ENCODE results near the gene TSPAN9.

Gene TSPAN9

DNA sequence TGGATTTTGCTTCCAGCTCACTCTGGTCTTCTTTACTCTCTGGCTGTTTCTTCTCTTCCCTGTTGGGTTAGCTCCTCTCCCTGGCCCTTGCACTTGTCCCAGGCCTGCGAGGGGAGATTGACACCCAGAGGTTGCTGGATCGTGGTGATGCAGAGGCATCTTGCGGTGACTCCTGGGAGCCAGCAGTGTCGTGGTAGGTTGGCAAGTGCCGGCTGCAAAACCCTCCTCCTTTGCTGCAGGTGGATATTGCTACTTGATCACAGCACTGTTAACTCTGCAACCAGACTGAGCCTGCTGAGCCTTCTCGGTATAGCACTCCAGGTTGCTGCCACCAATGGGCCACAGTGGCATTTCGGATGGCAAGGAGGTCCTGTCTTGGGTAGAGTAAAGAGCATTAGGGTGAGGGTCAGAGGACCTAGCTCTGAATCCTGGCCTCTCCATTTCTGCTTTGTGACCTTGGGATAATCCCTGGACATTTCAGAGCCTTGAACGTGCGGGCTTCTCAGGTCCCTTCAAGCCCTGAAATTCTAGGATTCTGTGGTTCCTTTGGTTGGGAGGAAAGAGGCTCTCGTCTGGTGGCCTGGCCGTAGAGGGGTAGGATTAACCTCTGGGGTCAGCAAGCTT is 87.4 kb downstream of the TSPAN9 start:
- DNase-seq (ENCODE audit: low read depth): no peak

DNA sequence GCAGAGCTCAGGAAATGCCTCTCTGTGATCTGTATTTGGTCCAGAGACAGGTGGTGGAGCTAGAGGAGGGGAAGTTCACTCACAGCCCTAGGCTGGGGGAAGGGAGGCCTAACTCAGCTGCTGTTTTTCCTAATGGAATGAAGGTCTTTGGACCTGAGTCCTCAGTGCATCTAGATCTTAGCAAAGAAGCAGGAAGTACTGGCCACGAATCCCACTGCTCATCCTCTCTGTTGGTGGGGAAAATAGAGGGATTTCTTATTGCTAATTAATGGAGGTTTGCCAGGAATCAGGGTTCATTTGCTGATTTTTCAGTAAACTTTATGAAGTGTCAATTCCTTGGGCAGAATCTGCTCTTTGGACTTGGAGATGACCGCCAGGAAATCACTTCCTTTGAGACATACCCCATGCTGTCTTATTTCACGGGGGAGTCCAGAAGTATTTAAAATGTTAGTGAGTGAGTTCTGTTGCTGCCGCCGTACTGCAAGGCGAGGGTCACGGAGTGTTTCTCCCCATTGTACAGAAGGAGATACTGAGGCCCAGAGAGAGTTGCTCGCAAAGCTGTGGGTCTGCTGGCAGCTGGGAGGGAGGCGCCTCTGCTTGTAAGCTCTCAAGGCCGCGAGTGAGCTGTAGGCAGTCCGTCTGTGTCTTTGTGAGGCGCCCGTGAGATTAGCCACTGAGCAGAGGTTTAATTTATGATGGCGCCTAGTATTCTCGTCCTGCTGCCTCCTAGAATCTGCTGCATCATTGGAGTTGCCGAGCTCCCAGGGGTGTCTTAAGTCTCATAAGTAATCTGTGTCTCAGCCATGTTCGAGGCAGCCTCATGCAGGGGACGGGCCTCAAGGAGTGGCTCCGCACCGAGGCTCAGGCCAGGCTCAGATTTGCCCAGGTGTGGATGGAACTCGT is 88.2 kb downstream of the TSPAN9 start:
- DNase-seq (ENCODE audit: low read depth): no peak

GRCh38 chr12:3167636-3168035 is 90.5 kb downstream of the TSPAN9 start:
- no peak for DNase-seq (ENCODE audit: low read depth)

DNA sequence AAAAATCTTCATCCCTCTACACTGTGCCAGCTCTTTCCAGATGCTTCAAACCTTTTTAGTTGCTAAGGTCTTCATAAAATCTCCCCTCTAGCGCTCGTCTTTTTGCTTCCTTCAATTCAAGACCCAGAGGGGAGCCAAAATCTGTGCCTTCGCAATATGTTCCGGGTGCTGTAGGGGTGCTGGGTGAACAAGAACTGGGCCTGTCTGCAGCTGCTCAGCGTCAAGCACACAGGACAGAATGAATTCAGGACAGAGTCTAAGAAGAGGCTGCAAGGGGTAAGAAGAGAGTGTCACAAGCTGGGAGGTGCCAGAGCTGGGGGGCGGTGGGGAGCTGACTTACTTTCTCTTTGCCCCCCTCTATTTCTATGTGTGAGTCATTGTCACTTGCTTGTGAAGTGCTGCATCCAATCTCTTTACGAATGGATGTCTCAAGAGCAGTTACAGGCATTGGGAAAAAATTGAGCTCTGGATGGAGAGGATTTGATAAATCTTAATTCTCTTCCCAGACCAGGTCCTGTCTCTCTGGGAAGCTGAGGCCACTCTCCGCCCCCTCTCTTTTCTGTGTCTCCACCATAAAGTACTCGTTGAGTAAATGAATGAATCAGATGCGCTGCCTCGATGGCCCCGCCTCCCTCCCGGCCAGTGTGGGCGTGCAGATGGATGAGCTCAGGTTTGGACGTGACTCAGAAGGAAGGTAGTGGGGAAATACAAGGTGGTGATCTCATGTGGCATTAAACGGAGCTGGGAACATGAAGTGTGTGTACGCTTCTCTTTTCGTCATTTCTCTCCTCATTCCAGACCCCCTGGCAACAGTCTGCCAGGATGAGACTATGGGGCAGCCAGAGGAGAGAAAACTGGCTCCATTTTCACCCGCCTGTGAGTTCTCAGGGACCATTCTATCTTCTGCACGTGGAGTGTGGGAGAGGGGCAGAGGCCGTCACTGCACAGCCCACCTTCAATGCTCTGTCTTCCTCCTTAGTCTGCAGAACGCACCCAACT is 91.3 kb downstream of the TSPAN9 start:
- DNase-seq (ENCODE audit: low read depth): peak; percentile 57

- peak; percentile 70 for DNase-seq (ENCODE audit: low read depth)
These were observed 93.4 kb downstream of the TSPAN9 start for GRCh38 chr12:3170423-3171194.

GRCh38 chr12:3171195-3171591 is 94.0 kb downstream of the TSPAN9 start:
- DNase-seq (ENCODE audit: low read depth): no peak

DNA sequence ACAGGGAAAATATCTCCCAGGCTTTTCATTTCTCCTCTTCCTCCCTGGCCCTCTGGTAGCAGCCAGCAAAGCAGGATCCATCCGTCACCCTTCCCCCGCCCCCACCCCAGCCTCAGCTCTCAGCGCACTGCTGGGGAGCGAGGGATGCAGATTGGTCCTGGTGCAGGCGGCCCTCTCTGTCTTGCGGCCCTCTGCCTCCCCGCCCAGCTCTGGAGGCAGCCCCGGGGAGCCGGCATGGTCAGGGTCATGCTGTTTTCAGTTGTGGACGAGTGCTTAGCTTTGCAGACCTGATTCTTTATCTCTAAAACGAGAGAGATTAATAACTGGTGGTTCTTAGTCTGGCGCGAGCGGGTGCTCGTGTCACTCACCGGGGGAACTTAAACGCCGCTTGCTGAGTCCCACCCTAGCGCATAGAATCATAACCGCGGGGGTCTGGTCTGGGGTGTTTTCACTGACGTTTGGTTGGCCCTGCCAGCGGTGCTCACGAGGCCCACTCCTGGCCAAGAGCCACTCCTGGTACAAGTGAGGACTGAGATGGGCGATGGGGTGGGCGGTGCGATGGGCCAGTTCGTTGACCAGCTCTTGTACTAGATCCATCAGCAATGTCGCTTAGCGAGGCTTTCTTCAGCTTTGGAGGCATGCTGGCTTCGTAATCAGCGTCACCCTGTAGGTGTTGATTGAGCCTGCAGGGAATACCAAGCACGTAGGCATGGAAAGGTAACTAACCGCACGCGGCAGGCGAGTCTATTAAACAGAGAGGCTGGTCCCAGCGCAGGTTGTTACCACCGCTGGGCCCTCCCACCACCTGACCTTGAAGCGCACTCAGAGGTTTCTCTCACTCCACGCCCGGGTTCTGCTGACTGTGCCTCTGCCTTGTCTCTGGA is 95.2 kb downstream of the TSPAN9 start:
- DNase-seq (ENCODE audit: low read depth): no peak

- no peak for DNase-seq (ENCODE audit: low read depth)
These were observed 95.9 kb downstream of the TSPAN9 start for GRCh38 chr12:3173008-3173553.

DNA sequence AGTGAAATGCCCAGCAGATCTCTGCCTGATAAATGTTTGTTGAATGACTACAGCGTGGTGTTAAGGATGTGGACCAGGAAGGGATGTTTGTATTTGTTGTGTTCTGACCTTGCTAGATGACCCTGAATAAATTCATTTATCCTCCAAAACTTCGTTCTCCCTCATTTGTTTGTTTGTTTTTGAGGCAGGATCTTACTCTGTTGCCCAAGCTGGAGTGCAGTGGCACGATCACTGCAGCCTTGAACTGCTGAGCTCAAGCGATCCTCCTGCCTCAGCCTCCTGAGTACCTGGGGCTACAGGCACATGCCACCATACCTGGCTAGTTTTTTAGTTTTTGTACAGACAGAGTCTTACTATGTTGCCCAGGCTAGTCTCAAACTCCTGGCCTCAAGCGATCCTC is 96.7 kb downstream of the TSPAN9 start:
- no peak for DNase-seq (ENCODE audit: low read depth)

DNA sequence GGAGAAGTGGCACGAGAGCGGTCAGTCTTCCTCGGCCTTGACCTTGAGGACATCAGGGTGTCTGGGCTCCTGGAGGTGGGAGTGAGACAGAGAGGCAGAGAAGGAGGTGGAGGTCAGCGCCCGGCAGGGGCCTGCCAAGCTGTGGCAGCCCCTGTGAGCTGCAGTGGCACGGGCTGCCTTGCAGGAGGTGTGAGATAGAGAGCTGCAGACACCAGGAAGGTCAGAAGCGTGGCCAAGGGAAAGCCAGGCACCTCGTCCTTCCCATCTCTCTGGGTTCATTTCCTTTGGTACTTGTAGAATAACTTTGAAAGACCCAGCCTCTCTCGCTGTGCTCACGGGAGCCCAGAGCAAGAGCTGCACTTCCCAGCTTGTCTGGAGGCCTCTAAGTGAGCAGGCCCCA is 98.1 kb downstream of the TSPAN9 start:
- no peak for DNase-seq (ENCODE audit: low read depth)

DNA sequence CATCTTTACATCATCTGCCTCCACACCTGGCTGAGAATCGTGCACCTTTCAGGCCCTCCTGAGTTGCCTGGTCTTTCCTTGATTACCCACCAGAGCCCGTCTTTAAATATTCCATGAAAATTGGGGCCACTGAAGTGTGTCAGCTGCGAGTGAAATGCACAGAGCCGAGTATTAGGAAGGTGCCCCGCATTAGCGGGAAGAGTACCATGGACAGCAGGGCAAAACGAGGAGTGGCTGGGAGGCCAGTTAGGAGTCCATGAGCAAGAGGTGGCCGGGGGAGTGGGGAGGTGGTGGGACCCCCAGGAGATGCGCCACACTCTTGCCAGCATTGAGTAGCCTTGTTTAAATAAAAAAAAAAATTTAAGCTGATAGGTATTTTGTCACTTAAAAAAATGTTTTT is 99.6 kb downstream of the TSPAN9 start:
- DNase-seq (ENCODE audit: low read depth): no peak

- DNase-seq (ENCODE audit: low read depth): no peak
These were observed 100.7 kb downstream of the TSPAN9 start for GRCh38 chr12:3177778-3178425.

GRCh38 chr12:3178671-3179313 is 101.6 kb downstream of the TSPAN9 start:
- DNase-seq (ENCODE audit: low read depth): no peak

DNA sequence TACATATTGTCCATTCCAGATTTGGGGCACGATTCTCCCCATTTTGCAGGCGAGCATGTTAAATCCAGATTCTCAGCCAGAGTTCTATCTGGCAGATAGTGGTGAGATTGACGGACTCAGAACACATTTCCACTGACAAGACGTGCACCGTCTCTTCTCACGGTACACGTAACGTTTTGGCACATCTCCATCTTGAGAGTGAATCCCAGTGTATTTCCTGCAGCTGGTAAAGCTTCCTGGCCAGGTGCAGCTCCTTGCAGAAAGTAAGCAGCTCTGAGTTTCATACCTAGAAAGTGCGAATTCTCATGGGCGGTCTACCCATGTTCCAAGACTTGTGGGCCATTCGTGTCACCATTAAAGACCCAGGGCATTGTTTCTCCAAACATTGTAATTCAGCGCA is 102.6 kb downstream of the TSPAN9 start:
- DNase-seq (ENCODE audit: low read depth): no peak

- DNase-seq (ENCODE audit: low read depth): no peak
These were observed 105.2 kb downstream of the TSPAN9 start for GRCh38 chr12:3182426-3182825.

DNA sequence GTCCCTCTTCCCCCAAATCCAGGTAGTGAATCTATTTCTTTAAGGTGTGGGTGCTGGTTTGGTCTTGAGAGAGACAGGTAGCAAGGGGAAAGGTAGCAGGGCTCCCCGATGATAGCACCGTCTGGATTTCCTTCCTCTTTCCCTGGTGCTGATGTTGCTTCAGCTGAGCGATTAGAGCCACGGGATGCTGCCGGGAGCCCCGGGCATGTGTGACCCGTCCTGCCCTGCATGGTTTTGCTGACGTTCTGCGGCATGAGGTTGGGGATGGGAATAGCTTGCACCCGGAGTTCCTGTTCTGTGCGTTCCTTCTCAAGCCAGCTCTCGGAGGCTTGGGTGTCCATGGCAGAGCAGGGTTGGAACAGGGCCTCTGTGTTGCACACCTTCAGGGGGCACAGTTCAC is 107.3 kb downstream of the TSPAN9 start:
- no peak for DNase-seq (ENCODE audit: low read depth)

DNA sequence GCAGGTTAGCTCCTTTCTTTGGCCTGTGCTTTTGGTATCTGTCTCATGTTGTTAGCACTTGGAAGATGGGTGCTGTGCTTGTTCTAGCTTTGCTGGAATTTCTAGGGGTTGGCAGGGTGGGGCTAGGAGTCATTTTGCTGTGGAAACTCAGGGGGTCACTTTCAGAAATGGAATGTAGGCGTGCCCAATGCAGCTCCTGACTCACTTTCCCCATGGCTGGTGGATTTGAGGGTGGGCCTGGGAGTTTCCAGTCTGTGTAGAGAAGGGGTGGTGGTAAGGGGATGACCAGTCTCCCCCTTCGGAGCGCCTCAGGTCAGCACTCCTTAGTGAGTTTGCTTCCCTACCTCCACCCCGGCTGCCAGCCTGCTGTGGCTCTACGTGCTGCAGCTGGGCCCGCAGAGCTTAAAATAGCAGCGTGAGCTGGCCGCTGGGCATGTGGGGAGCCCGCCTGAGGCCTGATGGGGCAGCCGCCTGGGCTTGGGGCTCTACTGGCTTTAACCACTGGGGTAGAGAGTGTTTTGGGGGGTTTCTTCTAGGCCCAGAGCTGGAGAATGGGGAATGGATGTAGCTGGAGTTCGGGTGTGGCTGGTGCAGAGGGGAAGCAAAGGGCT is 108.2 kb downstream of the TSPAN9 start:
- DNase-seq (ENCODE audit: low read depth): no peak

GRCh38 chr12:3186546-3187215 is 109.5 kb downstream of the TSPAN9 start:
- no peak for DNase-seq (ENCODE audit: low read depth)
